Measurements from ENCODE around the gene ZAP70. TPM values are rescaled to one million over a fixed set of nuclear protein-coding genes. Genes with fewer than 3 reads are reported as not detected.
A peak's percentile ranks its signal among the peaks of the same experiment; 100 is the strongest.

ZAP70 gene
- total and polyA plus RNA-seq, 10 of the 15 experiments (the other 5 are each of a cell fraction or from before 2014, with no cell fraction given) = 0.18 to 2.9 (median 1.2) TPM; not detected in 1

GRCh38 chr2:97663962-97664635, 49.3 kb upstream of the ZAP70 start, which contains the start of gene ACTR1B (continued):
- no peak for TF ChIP-seq ZNF687 (IDR thresholded peaks at IDR 0.05)
- TF ChIP-seq RAD21 (IDR thresholded peaks at IDR 0.05; ENCODE audit: insufficient read depth, low read depth, low read length) = peak; percentile 68
- TF ChIP-seq, protein P1, sequence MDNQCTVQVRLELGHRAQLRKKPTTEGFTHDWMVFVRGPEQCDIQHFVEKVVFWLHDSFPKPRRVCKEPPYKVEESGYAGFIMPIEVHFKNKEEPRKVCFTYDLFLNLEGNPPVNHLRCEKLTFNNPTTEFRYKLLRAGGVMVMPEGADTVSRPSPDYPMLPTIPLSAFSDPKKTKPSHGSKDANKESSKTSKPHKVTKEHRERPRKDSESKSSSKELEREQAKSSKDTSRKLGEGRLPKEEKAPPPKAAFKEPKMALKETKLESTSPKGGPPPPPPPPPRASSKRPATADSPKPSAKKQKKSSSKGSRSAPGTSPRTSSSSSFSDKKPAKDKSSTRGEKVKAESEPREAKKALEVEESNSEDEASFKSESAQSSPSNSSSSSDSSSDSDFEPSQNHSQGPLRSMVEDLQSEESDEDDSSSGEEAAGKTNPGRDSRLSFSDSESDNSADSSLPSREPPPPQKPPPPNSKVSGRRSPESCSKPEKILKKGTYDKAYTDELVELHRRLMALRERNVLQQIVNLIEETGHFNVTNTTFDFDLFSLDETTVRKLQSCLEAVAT (IDR thresholded peaks at IDR 0.05) = peak; percentile 55; the same call in 1 of the 2 replicates
- peak; percentile 99 for TF ChIP-seq ATF7 (IDR thresholded peaks at IDR 0.05; ENCODE audit: low read depth)
- no peak for TF ChIP-seq LARP7 (IDR thresholded peaks at IDR 0.05)
- no peak for TF ChIP-seq USF1 (IDR thresholded peaks at IDR 0.05; ENCODE audit: borderline replicate concordance, extremely low read length, insufficient read depth, low read depth, low read length)
- TF ChIP-seq NFIC (IDR thresholded peaks at IDR 0.05; ENCODE audit: low read depth, low read length) = no peak
- TF ChIP-seq TCF3 (IDR thresholded peaks at IDR 0.05; ENCODE audit: borderline replicate concordance, insufficient read depth, low read depth, low read length) = 0 out of 2 replicates have a peak, but pooled peaks have one; percentile 33
- TF ChIP-seq GATAD2B (conservative IDR thresholded peaks at IDR 0.05; ENCODE audit: low read depth) = peak; percentile 12; the same call in 1 of the 2 replicates
- no peak for TF ChIP-seq TARDBP (IDR thresholded peaks at IDR 0.05; ENCODE audit: borderline replicate concordance)
- 0 out of 2 replicates have a peak, but pooled peaks have one; percentile 21 for TF ChIP-seq BACH1 (IDR thresholded peaks at IDR 0.05; ENCODE audit: borderline replicate concordance)
- no peak for TF ChIP-seq ZBED1 (IDR thresholded peaks at IDR 0.05; ENCODE audit: borderline replicate concordance)
- TF ChIP-seq TAF1 (IDR thresholded peaks at IDR 0.05; ENCODE audit: borderline replicate concordance, low read depth, low read length) = no peak; the same call in 1 of the 2 replicates
- no peak; the same call in 1 of the 2 replicates for TF ChIP-seq JUNB (IDR thresholded peaks at IDR 0.05)
- TF ChIP-seq CHD1 (IDR thresholded peaks at IDR 0.05; ENCODE audit: low read depth, low read length) = no peak
- peak; percentile 27; the same call in 1 of the 2 replicates for TF ChIP-seq NKRF (conservative IDR thresholded peaks at IDR 0.05)
- no peak for TF ChIP-seq MYC (IDR thresholded peaks at IDR 0.05; ENCODE audit: insufficient read depth, insufficient read length, insufficient replicate concordance, low read length, severe bottlenecking)
- TF ChIP-seq RB1 (IDR thresholded peaks at IDR 0.05; ENCODE audit: borderline replicate concordance) = peak; percentile 57; the same call in 1 of the 2 replicates
- TF ChIP-seq SMC3 (IDR thresholded peaks at IDR 0.05; ENCODE audit: borderline replicate concordance, low read length) = peak; percentile 35; the same call in 1 of the 2 replicates
- TF ChIP-seq STAT3 (IDR thresholded peaks at IDR 0.05; ENCODE audit: low read depth, low read length) = no peak
